Measurements from ENCODE around the gene TMEM151A.

The TMEM151A gene

DNA sequence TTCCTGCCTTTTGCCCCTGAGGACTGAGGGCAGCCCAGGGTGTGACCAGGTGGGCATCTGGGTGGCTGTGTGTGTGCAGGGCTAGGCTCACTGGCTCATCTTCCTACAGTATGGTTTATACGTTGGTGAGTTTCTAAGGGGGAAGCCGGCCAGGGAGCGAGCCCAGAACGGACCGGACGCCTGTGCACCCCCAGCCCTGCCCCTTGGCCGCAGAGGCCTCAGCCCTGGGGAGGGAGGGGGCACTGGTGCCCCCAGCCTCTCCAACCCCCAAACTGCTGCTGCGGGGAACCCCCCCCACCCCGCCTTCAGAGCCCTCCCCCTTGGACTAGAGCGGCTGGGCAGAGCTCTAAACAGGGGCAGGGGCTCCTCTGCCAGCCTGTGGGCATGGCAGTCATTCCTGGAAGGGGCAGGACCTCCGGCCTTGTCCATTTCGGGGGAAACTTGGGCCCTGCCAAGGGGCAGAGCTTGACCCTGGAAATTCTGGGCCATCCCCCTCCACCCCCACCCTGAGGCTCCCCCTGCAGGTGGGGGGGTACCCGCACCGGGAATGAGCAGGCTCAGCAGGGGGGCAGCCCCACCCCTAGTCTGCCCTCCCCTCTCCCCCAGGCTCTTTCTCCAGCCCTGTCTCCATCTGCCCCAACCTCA lies 8.1 kb upstream of the TMEM151A start:
- Histone ChIP-seq H3K36me3 (replicated peaks) (peaks cover 12% of the 10 kb centered on the region), H3K4me1 (peaks cover 4% of the 10 kb centered on the region), H3K27me3 (ENCODE audit: low read depth) (no peaks in the 10 kb centered on the region), H3K4me3 (no peak overlapping the region), H3K9me3 (no peaks in the 10 kb centered on the region)
- no peak for DNase-seq (ENCODE audit: low spot score in 2 of 2)
- in situ Hi-C loops (cut with MboI; ENCODE audit: low sequenced_read_pairs): no loop called here

DNA sequence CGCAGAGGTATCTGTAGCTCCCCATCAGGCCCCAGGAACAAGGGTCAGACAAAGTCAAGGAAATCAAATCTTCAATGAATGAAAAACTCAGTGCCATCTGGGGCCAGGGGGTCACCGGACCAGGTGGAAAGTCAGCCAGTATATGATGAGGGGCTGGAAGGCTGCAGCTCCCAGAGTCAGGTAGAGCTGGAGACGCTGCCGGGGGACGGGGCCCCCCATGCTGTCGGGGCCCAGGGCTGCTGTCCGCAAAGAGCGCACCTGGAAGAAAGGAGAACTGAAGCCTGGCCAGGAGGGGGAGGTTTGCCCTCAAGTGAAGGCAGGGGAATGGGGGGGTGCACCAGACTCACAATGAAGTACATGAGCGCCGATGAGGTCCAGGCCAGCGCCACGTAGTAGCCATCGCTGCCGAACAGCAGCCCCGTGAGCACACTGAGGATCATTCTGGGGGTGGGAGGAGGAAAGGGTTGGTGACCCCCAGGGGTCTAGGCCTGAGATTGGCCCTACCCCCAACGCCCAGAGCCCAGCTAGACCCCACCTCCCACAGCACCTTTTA lies 7.1 kb upstream of the TMEM151A start:
- Histone ChIP-seq H3K4me1 (peaks cover 4% of the 10 kb centered on the region), H3K9me3 (no peaks in the 10 kb centered on the region), H3K4me3 (no peak overlapping the region), H3K27me3 (ENCODE audit: low read depth) (no peaks in the 10 kb centered on the region), H3K36me3 (replicated peaks) (peaks cover 15% of the 10 kb centered on the region)
- no peak for DNase-seq (ENCODE audit: low spot score in 2 of 2)
- in situ Hi-C loops (cut with MboI; ENCODE audit: low sequenced_read_pairs): no loop called here

DNA sequence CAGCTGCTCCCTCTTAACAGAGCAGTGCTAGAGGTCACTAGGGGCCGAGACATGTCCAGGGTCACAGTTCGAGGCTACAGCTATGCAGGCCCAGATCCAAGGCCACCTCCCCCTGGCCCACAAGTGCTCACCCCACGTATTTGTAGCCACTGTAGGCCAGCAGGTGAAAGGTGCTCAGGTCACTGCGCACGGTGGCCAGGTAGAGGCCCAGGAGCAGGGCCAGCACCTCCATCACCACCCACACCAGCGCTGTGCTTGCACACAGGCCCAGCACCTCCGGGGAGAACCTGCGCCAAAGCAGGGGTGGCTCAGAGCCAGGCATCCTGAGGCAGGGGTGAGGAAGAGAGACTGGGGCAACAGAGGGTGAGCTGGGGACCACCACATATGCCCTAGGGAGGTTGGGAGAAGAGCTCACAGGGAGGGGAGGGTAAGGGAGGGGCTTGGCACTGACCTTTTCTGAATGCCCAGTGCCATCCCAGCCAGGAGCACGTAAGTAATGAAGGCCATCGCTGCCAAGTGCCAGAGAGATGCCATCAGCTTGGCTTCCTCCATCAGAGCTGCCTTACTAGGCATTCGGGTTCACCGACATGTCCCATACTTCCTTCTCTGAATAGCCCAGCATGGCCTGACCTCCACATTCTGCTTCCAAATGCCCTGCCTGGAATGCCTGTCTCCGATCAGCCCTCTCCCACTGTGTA lies 6.3 kb upstream of the TMEM151A start:
- Histone ChIP-seq H3K9me3 (no peaks in the 10 kb centered on the region), H3K4me1 (peaks cover 9% of the 10 kb centered on the region)
- in situ Hi-C loops (cut with MboI; ENCODE audit: low sequenced_read_pairs): no loop called here

DNA sequence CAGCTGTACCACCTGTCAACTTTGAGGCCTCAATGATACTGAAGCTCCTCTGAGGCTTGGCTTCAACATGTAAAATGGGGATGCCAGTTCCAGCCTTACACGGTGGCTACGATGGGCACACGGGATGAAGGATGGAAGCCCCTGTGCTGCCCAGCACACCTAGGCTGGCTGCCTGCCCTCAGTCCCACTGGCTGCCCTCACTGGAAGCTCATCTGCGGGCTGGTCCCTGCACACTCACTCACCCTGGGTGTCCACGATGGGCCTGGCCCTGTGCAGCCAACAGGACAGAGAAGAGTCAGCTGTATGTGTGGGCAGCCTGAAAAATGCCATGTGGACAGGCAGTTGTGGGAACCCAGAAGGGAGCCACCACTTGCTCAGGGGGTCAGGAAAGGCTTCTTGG lies 5.0 kb upstream of the TMEM151A start:
- Histone ChIP-seq H3K27me3 (ENCODE audit: low read depth) (peaks cover 9% of the 10 kb centered on the region; the same call in 1 of the 2 replicates), H3K4me1 (peaks cover 9% of the 10 kb centered on the region), H3K4me3 (no peak overlapping the region), H3K36me3 (replicated peaks) (peaks cover 15% of the 10 kb centered on the region), H3K9me3 (no peaks in the 10 kb centered on the region)
- no peak for DNase-seq (ENCODE audit: low spot score in 2 of 2)
- in situ Hi-C loops (cut with MboI; ENCODE audit: low sequenced_read_pairs): no loop called here

More for the DNA sequence above, 6.3 kb upstream of the TMEM151A start:
- no peak for DNase-seq (ENCODE audit: low spot score in 2 of 2)
- no peaks in the 10 kb centered on the region; the same call in 1 of the 2 replicates for H3K27me3 ChIP-seq (ENCODE audit: low read depth)
- H3K4me3 ChIP-seq: no peak overlapping the region
- H3K36me3 ChIP-seq (replicated peaks): peaks cover 15% of the 10 kb centered on the region

DNA sequence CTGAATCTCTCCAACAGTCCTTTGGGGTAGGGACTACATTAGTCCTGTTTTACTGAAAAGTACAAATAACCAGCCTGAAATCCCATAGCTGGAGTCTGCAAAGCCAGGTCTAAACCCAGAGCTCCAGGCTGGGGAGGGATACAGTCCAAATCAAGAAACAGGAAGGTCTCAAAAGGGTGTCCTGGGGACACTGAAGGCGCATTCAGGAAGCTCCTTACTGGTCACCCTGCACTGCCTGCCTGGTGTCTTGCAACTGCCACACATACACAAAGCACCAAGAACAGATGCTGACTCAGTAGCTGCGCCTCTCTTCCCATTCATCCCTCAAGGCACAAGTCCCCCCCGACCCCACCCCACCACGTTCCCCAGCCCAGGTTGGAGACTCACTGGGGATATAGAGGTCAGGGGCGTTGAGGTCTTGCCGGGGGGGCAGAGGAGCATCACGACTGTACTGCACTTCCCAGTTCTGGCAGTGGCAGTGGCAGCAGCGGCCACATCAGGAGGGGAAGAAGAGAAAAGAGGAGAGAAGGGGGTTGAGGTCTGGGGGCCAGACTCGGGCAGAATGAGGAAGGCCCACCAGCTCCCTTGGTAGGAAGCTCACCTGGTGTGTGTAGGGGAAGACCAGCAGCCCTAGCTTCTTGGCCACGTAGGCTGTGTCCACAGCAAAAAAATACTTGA lies 4.3 kb upstream of the TMEM151A start:
- no peaks in the 10 kb centered on the region for H3K9me3 ChIP-seq
- H3K4me3 ChIP-seq: no peak overlapping the region; the same call in 1 of the 2 replicates
- peaks cover 14% of the 10 kb centered on the region for H3K27me3 ChIP-seq (ENCODE audit: low read depth)
- no peak for DNase-seq (ENCODE audit: low spot score in 2 of 2)
- H3K36me3 ChIP-seq (replicated peaks): peaks cover 15% of the 10 kb centered on the region
- H3K4me1 ChIP-seq: peaks cover 9% of the 10 kb centered on the region
- in situ Hi-C loops (cut with MboI; ENCODE audit: low sequenced_read_pairs): no loop called here

DNA sequence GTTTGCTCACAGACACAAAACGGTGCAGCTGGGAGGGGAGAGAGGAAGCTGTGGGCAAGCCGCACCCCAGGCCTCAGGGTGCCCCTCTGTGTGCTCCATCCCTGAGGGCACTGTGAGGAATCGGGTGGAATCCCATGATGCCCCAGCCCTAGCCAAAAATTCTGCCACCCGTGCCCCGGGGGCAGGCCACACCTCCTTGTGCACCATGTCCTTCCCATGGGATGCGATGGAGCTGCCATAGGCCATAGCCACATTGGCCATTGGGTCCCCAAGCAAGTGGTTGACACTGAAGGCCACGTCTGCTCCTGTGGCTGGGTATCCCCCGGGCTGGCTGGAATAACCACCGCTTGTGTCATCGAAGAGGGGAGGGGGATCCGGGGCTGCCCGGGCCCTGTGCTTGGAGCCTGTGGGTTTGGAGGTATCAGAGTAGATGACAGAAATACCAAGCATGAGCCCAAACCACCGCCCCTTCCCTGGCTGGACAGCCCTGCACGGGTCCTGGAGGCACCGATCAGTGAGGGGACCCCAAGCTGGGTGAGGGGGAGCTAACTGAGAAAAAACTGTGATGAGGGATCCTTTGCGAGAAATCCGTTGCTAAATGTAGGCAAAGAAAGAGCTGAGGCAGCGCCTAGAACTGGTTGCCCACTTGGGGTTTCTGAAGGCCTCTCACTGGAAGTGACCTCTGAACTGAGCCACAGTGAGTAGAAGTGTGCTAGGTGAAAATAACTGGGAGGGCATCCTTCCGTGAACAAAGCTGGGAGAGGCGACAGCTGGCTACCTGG lies 3.6 kb upstream of the TMEM151A start:
- Histone ChIP-seq H3K27me3 (ENCODE audit: low read depth) (peaks cover 21% of the 10 kb centered on the region), H3K4me3 (peak overlapping the region; percentile 71), H3K9me3 (no peaks in the 10 kb centered on the region), H3K36me3 (replicated peaks) (peaks cover 11% of the 10 kb centered on the region), H3K4me1 (peaks cover 9% of the 10 kb centered on the region)
- no peak for DNase-seq (ENCODE audit: low spot score in 2 of 2)
- in situ Hi-C loops (cut with MboI; ENCODE audit: low sequenced_read_pairs): no loop called here

DNA sequence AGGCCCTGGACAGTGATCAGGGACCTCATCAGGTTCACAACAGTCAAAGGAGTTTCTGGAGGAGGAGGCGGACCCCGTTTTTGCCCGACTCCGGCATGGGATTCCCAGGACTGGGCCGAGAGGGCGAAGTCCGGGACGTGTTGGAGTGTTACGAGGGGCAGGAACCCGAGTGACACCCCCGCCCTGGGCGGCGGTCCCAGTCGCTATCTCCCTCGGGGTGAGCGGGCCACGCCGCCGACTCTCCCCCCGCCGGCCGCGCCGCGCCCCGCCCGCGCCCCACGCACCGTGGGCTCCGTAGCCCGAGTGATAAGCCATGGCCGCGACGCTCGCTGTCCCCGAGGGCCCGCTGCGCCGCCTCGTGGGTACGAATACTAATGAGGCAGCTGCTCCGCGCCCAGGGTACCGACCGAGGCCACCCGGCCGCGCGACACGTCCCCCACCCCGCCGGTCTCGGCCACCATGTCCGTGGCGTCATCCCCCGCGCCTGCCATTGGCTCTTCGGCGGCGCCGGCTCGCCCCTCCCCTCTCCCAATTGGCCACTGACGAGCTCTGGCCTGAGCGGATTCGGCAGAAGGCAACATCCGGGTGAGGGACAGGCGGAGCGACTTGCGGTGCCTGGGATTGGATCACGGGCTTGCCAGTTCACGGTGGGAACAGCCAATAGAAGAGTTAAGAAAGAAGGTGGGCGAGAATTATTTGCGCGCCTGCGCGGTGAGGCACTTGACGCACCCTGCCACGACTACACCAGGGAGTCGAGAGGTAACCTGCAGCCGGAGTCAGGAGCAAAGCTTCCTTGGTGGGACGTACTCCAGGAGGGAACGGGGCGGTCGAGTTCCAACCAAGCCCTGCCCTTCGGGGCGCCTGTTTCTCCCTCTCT lies 2.8 kb upstream of the TMEM151A start, which contains the start of gene YIF1A:
Gene YIF1A (minus strand): TSS at position 473 of the 877 bp plus-strand sequence. CDS start 158 bp downstream, at position 315.
- in situ Hi-C loops (cut with MboI; ENCODE audit: low sequenced_read_pairs): no loop called here
- peak within 1 kb of the TSS; percentile 71 for H3K4me3 ChIP-seq
- H3K27me3 ChIP-seq (ENCODE audit: low read depth): peaks cover 29% of the 10 kb centered on the region
- H3K9me3 ChIP-seq: no peaks in the 10 kb centered on the region
- peaks cover 9% of the 10 kb centered on the region for H3K4me1 ChIP-seq
- peak; percentile 99 for DNase-seq (ENCODE audit: low spot score in 2 of 2)
- peaks cover 11% of the 10 kb centered on the region for H3K36me3 ChIP-seq (replicated peaks)

DNA sequence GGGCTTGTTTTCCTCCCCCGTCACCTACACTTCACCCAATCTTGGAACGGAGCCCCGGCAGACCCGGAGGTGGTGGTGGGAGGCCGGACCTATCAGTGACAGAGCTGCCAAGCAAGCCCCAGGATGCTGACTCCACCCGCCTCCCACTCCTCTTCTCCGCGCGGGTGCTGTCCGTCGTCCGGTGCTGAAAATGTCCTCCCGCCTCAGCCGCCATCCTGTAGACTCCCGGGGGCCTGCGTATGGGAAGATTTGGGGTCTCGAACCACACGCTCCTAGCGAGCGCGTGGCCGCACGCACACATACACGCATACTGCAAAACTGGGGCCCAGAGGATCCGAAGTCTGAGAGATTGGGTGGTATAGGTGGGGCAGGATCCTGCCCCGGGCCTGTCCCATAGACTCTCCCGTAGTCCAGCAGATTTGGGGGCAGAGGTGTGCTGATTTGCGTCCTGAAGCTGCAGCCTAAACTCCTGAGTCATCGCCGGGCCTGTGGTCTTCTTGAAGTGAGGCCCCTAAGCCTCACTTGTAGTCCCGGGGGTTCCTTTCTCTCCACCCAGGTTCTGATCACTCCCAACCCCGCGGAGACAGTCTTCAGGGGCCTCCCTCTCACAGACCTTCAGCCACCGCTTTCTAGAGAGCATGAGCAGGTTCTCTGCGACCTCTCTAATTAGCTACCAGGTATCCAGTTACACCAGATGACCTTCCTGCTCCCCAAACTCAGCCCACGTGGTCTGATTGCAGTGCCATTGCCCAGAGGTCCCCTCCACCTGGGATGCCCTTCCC lies 2.0 kb upstream of the TMEM151A start:
- Histone ChIP-seq H3K4me3 (peak overlapping the region; percentile 71), H3K4me1 (peaks cover 9% of the 10 kb centered on the region), H3K9me3 (no peaks in the 10 kb centered on the region), H3K27me3 (ENCODE audit: low read depth) (peaks cover 29% of the 10 kb centered on the region), H3K36me3 (replicated peaks) (peaks cover 11% of the 10 kb centered on the region)
- in situ Hi-C loops (cut with MboI; ENCODE audit: low sequenced_read_pairs): no loop called here
- peak; percentile 59 to 90 for DNase-seq (ENCODE audit: low spot score in 2 of 2)

DNA sequence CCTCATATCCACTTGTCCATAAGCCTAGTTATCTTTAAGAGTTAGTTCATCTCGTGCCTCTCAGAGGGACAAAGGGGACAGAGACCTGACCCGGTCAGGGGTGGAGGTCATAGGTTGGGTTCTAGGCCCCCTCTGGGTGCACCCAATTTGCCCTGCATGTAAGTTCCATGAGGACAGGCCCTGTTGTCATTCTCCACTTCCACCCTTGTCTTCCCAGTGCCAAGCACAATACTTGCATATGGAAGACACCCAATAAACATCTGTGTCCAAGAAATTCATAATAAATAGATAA lies 1.4 kb upstream of the TMEM151A start:
- no peak for DNase-seq (ENCODE audit: low spot score in 2 of 2)
- Histone ChIP-seq H3K4me3 (no peak overlapping the region), H3K9me3 (no peaks in the 10 kb centered on the region), H3K27me3 (ENCODE audit: low read depth) (peaks cover 29% of the 10 kb centered on the region), H3K4me1 (peaks cover 9% of the 10 kb centered on the region), H3K36me3 (replicated peaks) (peaks cover 8% of the 10 kb centered on the region)
- in situ Hi-C loops (cut with MboI; ENCODE audit: low sequenced_read_pairs): no loop called here

DNA sequence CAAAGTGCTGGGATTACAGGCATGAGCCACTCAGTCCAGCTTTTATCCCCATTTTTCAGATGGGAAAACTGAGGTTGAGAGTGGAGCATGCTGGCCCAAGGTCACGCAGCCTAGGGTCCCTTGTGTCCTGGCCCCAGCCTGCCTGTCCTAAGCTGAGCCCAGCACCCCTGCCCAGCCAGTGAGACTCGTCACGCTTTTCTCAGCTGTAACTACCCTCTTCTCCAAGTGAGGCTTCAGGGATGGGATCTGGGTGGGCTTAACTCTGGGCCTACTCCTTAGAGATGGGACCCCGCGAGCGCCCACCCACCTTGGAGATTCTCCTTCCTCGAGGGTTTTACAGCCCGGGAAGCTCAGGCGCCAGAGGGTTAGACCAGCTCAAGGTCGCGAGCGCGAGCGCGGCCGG lies 390 bp upstream of the TMEM151A start:
- Histone ChIP-seq H3K27me3 (ENCODE audit: low read depth) (peaks cover 29% of the 10 kb centered on the region), H3K36me3 (replicated peaks) (peaks cover 6% of the 10 kb centered on the region), H3K4me1 (peaks cover 9% of the 10 kb centered on the region), H3K9me3 (no peaks in the 10 kb centered on the region), H3K4me3 (no peak overlapping the region)
- DNase-seq (ENCODE audit: low spot score in 2 of 2): no peak
- in situ Hi-C loops (cut with MboI; ENCODE audit: low sequenced_read_pairs): no loop called here

DNA sequence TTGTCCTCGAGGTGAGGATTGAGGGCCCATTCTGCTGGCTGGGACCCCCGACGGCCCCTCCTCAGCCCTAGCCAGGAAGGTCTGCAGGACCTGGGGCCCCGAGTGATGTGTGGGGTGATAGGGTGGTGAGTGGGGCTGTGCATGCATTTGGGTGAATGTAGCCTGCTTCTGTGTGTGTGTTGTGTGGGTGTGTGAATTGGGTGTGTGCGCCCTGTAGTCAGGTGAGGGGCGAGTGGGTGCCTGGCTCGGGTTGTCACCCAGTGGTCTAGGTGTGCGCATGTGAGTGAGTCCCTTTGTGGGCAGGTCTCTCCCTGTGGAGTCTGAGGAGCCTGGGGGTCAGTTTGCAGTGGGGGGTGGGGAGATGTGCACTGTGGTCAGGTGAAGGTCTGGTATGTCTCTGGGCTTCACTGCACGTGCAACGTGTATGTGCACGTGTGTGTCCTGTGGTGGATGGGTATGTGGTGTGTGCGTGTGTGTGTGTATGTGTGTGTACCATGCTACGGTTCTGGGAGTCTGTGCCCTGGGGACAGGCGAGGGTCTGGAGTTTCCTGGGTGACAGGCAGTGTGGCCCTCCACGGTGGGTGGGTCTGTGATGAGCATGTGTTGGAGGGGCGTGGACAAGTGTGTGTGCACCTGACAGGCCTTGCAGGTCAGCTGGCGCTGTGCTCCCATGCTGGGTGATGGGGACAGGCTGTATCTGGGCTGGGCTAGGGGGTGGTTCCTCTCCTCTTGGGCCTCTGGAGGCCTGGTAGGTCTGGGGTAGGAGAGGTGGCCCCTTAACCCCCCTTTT lies 1.0 kb downstream of the TMEM151A start:
- Histone ChIP-seq H3K4me3 (no peak overlapping the region), H3K4me1 (peaks cover 9% of the 10 kb centered on the region), H3K36me3 (replicated peaks) (peaks cover 3% of the 10 kb centered on the region), H3K9me3 (no peaks in the 10 kb centered on the region), H3K27me3 (ENCODE audit: low read depth) (peaks cover 29% of the 10 kb centered on the region)
- in situ Hi-C loops (cut with MboI; ENCODE audit: low sequenced_read_pairs): no loop called here
- DNase-seq (ENCODE audit: low spot score in 2 of 2): no peak
